CD8-positive, alpha-beta memory T cell (primary cell): ENCODE data around the gene TMEM88. TPM values are rescaled to one million over a fixed set of nuclear protein-coding genes. Genes with fewer than 3 reads are reported as not detected.
A peak's percentile ranks its signal among the peaks of the same experiment; 100 is the strongest.

Experiments used
- CTCF ChIA-PET: fragments of 350-600 bp; sonication (Branson Sonifier 250); formaldehyde crosslinking; loops from one replicate; lab custom pipeline; 2021; ENCODE audit warnings: antibody characterized with exemption; lab: Charles Lee
- POLR2A ChIA-PET: fragments of 350-600 bp; sonication (Branson Sonifier 250); formaldehyde crosslinking; loops from one replicate; lab custom pipeline; 2021; ENCODE audit warnings: antibody characterized with exemption; lab: Charles Lee
- DNase-seq, 5 donors: peaks; one replicate each; pipeline versions ENCODE4 v3.0.0 to v3.0.0-alpha.2; 2020 to 2022; ENCODE audit warnings: mixed read lengths in 1 of 5
- H3K27ac ChIP-seq: one replicate; pipeline ENCODE4 v1.7.0; 2013; ENCODE audit warnings: low read depth, mild to moderate bottlenecking, low read length, moderate library complexity
- H3K27me3 ChIP-seq: 2 replicates; pipeline ENCODE4 v1.7.0; 2013; ENCODE audit warnings: low read length, mild to moderate bottlenecking; ENCODE audit not compliant: insufficient read depth, poor library complexity, severe bottlenecking
- H3K36me3 ChIP-seq: 2 replicates; pipeline ENCODE4 v1.7.0; 2013; ENCODE audit warnings: mild to moderate bottlenecking, low read length, moderate library complexity; ENCODE audit not compliant: insufficient read depth
- H3K4me1 ChIP-seq: 2 replicates; pipeline ENCODE4 v1.7.0; 2013; ENCODE audit warnings: mild to moderate bottlenecking, low read length, moderate library complexity; ENCODE audit not compliant: insufficient read depth
- H3K4me3 ChIP-seq: 2 replicates; pipeline ENCODE4 v1.7.0; 2013; ENCODE audit warnings: mild to moderate bottlenecking, low read length
- H3K9me3 ChIP-seq: 2 replicates; pipeline ENCODE4 v1.7.0; 2013; ENCODE audit warnings: mild to moderate bottlenecking, low read length
- H3K27ac Mint-ChIP-seq, 8 donors: one replicate each; pipeline ENCODE4 v1.8.0; 2020 to 2021; ENCODE audit warnings: mixed read lengths in 8 of 8, mild to moderate bottlenecking in 6 of 8, inconsistent platforms in 3 of 8, moderate library complexity in 3 of 8
- H3K27me3 Mint-ChIP-seq, 2 donors: one replicate each; pipeline ENCODE4 v1.8.0; 2020 to 2021; ENCODE audit warnings: mixed read lengths in 2 of 2, mild to moderate bottlenecking in 1 of 2, moderate library complexity in 1 of 2
- H3K36me3 Mint-ChIP-seq, 3 donors: one replicate each; pipeline ENCODE4 v1.8.0; 2020 to 2021; ENCODE audit warnings: mixed read lengths in 3 of 3, inconsistent platforms in 1 of 3, mild to moderate bottlenecking in 1 of 3
- H3K4me1 Mint-ChIP-seq, 3 donors: one replicate each; pipeline ENCODE4 v1.8.0; 2020 to 2021; ENCODE audit warnings: mixed read lengths in 3 of 3, inconsistent platforms in 1 of 3, mild to moderate bottlenecking in 1 of 3
- H3K4me3 Mint-ChIP-seq, 7 donors: one replicate each; pipeline ENCODE4 v1.8.0; 2020 to 2021; ENCODE audit warnings: mixed read lengths in 7 of 7, mild to moderate bottlenecking in 6 of 7, moderate library complexity in 4 of 7, inconsistent platforms in 2 of 7
- H3K9me3 Mint-ChIP-seq, 5 donors: one replicate each; pipeline ENCODE4 v1.8.0; 2020 to 2022; ENCODE audit warnings: mixed read lengths in 5 of 5, mild to moderate bottlenecking in 3 of 5, moderate library complexity in 2 of 5, inconsistent platforms in 1 of 5
- polyA plus RNA-seq: library from polyadenylated mRNA; unstranded; fragments of 300-500 nt; fragmentation: Illumina TruSeq; gene quantifications from one replicate; pipeline ENCODE4 v1.2.3, GENCODE V29; 2021
- total RNA-seq, 2 experiments: library from RNA; stranded (reverse); gene quantifications; one replicate each; pipeline ENCODE4 v1.2.3, GENCODE V29; 2021

Gene TMEM88
- total and polyA plus RNA-seq, 3 experiments from 2014 or later: 5.3 to 5.5 TPM; not detected in 1

DNA sequence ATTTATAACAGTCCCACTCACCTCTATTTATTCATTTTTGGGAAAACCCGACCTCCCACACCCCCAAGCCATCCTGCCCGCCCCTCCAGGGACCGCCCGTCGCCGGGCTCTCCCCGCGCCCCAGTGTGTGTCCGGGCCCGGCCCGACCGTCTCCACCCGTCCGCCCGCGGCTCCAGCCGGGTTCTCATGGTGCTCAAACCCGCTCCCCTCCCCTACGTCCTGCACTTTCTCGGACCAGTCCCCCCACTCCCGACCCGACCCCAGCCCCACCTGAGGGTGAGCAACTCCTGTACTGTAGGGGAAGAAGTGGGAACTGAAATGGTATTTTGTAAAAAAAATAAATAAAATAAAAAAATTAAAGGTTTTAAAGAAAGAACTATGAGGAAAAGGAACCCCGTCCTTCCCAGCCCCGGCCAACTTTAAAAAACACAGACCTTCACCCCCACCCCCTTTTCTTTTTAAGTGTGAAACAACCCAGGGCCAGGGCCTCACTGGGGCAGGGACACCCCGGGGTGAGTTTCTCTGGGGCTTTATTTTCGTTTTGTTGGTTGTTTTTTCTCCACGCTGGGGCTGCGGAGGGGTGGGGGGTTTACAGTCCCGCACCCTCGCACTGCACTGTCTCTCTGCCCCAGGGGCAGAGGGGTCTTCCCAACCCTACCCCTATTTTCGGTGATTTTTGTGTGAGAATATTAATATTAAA lies 638 bp upstream of the TMEM88 start:
- CTCF ChIA-PET: no interaction called here
- Mint-ChIP-seq H3K4me3 (peak overlapping the region in 2 of 7 donors; percentile 29 to 42), H3K9me3 (no peaks in the 10 kb centered on the region), H3K27me3 (peaks cover 0 to 2% of the 10 kb centered on the region in 2 donors), H3K36me3 (peaks cover 0 to 48% (median 2%) of the 10 kb centered on the region in 3 donors), H3K4me1 (peaks cover 11 to 32% (median 12%) of the 10 kb centered on the region in 3 donors), H3K27ac (peak overlapping the region in 1 of 8 donors; percentile 65)
- H3K9me3 ChIP-seq: no peaks in the 10 kb centered on the region
- peak in 1 of 5 donors; percentile 53 for DNase-seq
- no peaks in the 10 kb centered on the region for H3K27me3 ChIP-seq
- peaks cover 4% of the 10 kb centered on the region for H3K36me3 ChIP-seq
- no peak overlapping the region for H3K4me3 ChIP-seq
- POLR2A ChIA-PET: no interaction called here
- H3K4me1 ChIP-seq: peaks cover 38% of the 10 kb centered on the region
- H3K27ac ChIP-seq: no peak overlapping the region

DNA sequence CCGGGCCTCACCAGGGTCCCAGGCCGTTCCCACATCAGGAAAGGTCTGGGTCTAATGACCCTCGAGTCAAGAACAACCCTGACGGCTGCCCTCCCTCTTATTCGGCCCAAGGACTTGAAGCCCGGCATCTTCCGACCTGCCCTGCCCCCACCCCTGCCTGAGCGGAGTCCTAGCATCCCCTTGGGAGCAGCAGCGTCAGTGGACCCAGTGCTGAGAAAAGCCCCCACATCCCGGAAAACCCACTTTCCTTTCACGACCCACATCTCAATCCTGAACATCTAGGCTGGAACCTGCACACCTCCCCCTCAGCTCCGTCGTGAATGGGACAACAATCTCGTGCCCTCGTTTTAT lies 769 bp downstream of the TMEM88 start:
- Histone ChIP-seq H3K4me1 (peaks cover 37% of the 10 kb centered on the region), H3K27me3 (no peaks in the 10 kb centered on the region), H3K36me3 (peaks cover 4% of the 10 kb centered on the region), H3K9me3 (no peaks in the 10 kb centered on the region), H3K4me3 (no peak overlapping the region), H3K27ac (no peak overlapping the region)
- Mint-ChIP-seq H3K4me1 (peaks cover 11 to 21% (median 16%) of the 10 kb centered on the region in 3 donors), H3K4me3 (peak overlapping the region in 1 of 7 donors; percentile 54), H3K36me3 (peaks cover 0 to 39% (median 2%) of the 10 kb centered on the region in 3 donors), H3K27ac (peak overlapping the region in 2 of 8 donors; percentile 64 to 73), H3K9me3 (no peaks in the 10 kb centered on the region), H3K27me3 (peaks cover 0 to 2% of the 10 kb centered on the region in 2 donors)
- CTCF ChIA-PET: interaction anchor here (1.2 to 2.6 kb wide), 2 partner anchors 12 to 21 kb away, joined by 3 to 28 read pairs; partner anchors contain the start of gene KDM6B
- POLR2A ChIA-PET: interaction anchor here (2.4 to 3.1 kb wide), 3 partner anchors 11 to 19 kb away, joined by 10 to 46 read pairs (median 15); no protein-coding TSS in a partner anchor
- DNase-seq: peak in 1 of 5 donors; percentile 59

DNA sequence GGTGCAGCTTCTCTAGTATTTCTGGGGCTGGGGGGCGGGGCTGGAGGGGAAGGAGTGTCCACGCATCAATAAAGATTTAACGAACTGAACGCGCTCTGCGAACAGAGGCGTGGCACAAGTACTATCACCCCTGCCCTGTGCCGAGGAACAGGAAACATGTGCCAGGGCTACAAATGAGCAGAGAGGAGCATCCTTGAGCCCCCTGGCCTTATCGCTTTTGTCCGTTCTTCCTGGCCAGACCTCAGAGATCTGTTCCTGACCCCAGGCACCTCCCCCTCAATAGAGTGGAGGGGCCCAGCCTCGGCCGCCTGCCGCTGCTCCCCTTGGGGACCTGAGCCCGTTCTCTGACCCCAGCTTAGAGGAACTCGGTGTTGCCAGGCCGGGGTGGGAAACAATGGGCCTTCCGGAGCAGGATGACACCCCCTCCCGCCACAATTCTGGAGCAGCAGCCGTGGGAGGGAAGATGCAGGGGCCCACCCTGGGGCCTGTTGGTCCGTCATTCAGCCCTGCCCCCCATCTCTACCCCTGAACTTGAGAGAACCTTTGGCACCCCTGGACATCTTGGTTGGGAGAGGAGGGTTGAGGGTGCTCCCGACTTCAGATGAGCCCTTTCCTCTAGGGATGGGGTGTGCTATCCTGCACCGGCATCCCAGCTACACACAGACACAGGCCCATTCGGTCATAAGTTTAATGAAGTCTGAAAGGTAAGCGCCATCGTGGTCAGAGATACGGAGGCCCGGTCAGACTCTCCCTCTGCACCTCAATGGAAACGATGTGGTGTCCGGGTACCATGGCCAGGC lies 1.3 kb downstream of the TMEM88 start:
- CTCF ChIA-PET: interaction anchor here (0.7 to 2.6 kb wide), 7 partner anchors 9 to 186 kb away, joined by 3 to 28 read pairs (median 4); partner anchors contain the start of gene KDM6B
- Mint-ChIP-seq H3K27ac (peak overlapping the region in 2 of 8 donors; percentile 57 to 73), H3K36me3 (peaks cover 0 to 37% (median 2%) of the 10 kb centered on the region in 3 donors), H3K27me3 (peaks cover 0 to 2% of the 10 kb centered on the region in 2 donors), H3K9me3 (no peaks in the 10 kb centered on the region), H3K4me3 (no peak overlapping the region), H3K4me1 (peaks cover 11 to 16% (median 11%) of the 10 kb centered on the region in 3 donors)
- Histone ChIP-seq H3K4me1 (peaks cover 32% of the 10 kb centered on the region), H3K9me3 (no peaks in the 10 kb centered on the region), H3K4me3 (peak overlapping the region; percentile 79), H3K36me3 (peaks cover under 1% of the 10 kb centered on the region), H3K27me3 (no peaks in the 10 kb centered on the region), H3K27ac (peak overlapping the region; percentile 81)
- POLR2A ChIA-PET: interaction anchor here (1.0 to 3.1 kb wide), 12 partner anchors 11 to 169 kb away, joined by 3 to 46 read pairs (median 7); partner anchors contain the start of genes KDM6B, RNF227, TP53 and TRAPPC1
- peak in 3 of 5 donors; percentile 10 to 54 (median 21) for DNase-seq

DNA sequence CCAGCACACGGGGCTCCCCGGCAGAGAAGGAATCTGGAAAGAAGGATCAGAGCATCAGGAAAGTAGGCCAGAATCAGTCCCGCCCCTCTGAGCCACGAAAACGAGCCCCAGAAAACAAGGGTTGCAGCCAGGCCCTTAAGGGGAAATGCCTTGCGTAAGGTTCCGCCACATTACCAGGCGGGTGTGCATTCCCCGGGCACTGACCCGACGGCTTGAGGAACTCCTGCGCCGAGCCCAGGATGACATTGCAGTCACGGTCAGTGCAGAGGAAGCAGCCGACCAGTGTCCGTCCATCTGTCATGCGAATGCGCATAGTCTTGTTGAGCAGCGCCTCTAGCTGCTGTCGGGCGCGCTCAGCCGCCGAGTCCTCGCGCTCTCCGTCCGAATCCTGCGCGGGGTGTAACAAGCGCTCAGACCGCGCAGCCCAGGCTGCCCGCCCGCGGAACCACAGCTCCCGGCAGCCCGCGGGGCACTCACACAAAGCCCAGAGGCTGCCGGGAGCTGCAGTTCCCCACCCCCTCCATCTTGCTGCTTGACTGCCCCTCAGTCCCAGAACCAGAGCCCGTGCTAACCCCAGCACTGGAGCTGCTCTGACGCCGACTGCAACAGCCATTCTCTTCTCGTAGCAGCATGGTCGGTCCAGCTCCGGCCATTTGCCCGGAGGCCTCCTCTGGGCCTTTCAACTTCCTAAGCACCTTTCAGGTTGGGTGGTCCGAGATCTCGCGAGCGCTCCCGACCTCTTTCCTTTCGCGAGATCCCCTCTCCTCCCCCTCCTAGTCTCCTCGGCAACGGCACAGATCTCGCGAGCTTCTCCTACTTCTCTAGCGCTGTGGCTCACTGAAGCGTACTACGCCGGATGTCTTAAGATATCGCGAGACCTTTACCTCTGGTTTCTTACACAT lies 2.2 kb downstream of the TMEM88 start, which contains the start of gene NAA38:
Gene NAA38 (minus strand): TSS at position 749 of the 902 bp plus-strand sequence. CDS start 96 bp downstream, at position 653.
- H3K4me1 ChIP-seq: peaks cover 25% of the 10 kb centered on the region
- no peaks in the 10 kb centered on the region for H3K36me3 ChIP-seq
- no peaks in the 10 kb centered on the region for H3K27me3 ChIP-seq
- peak within 1 kb of the TSS; percentile 81 for H3K27ac ChIP-seq
- peak within 1 kb of the TSS; percentile 79 for H3K4me3 ChIP-seq
- CTCF ChIA-PET: interaction anchor here (0.7 to 2.6 kb wide), 13 partner anchors 8 to 185 kb away, joined by 3 to 28 read pairs (median 4); partner anchors contain the start of gene KDM6B
- Mint-ChIP-seq H3K27ac (no peak within 1 kb of the TSS), H3K4me3 (no peak within 1 kb of the TSS), H3K9me3 (no peaks in the 10 kb centered on the region), H3K36me3 (peaks cover 0 to 28% (median 2%) of the 10 kb centered on the region in 3 donors), H3K27me3 (no peaks in the 10 kb centered on the region), H3K4me1 (peaks cover 5 to 7% (median 5%) of the 10 kb centered on the region in 3 donors)
- POLR2A ChIA-PET: interaction anchor here (0.7 to 3.1 kb wide), 17 partner anchors 9 to 170 kb away, joined by 3 to 46 read pairs (median 5); partner anchors contain the start of genes KDM6B, RNF227, TP53 and TRAPPC1
- peak; percentile 89 to 98 (median 97) for DNase-seq
- H3K9me3 ChIP-seq: no peaks in the 10 kb centered on the region

DNA sequence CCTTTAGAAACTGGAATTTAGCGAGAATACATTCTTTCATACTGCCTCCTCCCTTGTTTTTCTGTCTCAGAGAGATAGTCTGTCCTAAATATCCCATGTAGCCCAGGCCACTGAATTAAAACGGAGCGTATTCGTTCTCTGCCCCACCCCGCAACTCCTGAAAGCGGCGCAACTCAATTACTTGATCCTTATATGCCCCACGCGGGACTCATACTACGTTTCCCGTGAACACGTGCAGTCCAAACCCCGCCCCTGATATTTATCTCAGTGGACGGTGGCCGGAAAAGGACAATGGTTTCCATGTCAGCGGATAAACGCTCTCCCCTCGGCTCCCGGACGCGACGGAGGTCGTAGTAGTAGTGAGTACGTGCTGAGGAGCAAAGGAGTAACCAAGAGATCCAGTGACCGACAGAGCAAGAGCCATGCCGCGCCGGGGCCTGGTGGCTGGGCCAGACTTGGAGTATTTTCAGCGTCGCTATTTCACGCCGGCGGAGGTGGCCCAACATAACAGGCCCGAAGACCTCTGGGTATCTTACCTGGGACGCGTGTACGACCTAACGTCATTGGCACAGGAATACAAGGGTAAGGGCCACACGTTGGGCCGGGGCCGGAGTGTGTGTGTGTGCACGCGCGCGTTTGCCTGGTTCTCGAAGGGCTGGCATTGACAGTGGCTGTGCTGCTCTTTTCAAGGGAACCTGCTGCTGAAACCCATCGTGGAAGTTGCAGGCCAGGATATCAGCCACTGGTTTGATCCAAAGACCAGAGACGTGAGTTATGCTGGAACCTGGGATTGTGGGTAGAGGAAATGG lies 3.1 kb downstream of the TMEM88 start, which contains the start of gene CYB5D1:
Gene CYB5D1 (plus strand): TSS at position 291 of the 809 bp plus-strand sequence. CDS start 132 bp downstream, at position 423.
- no peaks in the 10 kb centered on the region for H3K36me3 ChIP-seq

DNA sequence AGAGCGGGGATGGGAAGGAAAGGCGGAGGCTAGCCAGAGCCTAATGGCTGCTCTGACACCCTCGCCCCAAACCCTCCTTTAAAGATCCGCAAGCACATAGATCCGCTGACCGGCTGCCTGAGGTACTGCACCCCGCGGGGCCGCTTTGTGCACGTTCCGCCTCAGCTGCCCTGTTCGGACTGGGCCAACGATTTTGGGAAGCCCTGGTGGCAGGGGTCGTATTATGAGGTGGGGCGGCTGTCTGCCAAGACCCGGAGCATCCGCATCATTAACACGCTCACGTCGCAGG lies 3.6 kb downstream of the TMEM88 start:
- POLR2A ChIA-PET: no interaction called here
- H3K27me3 Mint-ChIP-seq: no peaks in the 10 kb centered on the region

More for the DNA sequence above, 3.1 kb downstream of the TMEM88 start, which contains the start of gene CYB5D1:
- H3K4me3 Mint-ChIP-seq: peak within 1 kb of the TSS in 1 of 7 donors; percentile 49
- H3K36me3 Mint-ChIP-seq: peaks cover 0 to 22% (median 2%) of the 10 kb centered on the region in 3 donors
- peak; percentile 76 to 95 (median 93) for DNase-seq
- POLR2A ChIA-PET: interaction anchor here (0.7 to 3.1 kb wide), 16 partner anchors 10 to 171 kb away, joined by 3 to 46 read pairs (median 6); partner anchors contain the start of genes KDM6B, RNF227, TP53 and TRAPPC1
- Histone ChIP-seq H3K4me1 (peaks cover 21% of the 10 kb centered on the region), H3K9me3 (no peaks in the 10 kb centered on the region), H3K27me3 (no peaks in the 10 kb centered on the region), H3K27ac (peak within 1 kb of the TSS; percentile 81), H3K4me3 (peak within 1 kb of the TSS; percentile 79)
- H3K4me1 Mint-ChIP-seq: peaks cover 5 to 7% (median 7%) of the 10 kb centered on the region in 3 donors
- peak within 1 kb of the TSS in 2 of 8 donors; percentile 54 to 76 for H3K27ac Mint-ChIP-seq
- H3K27me3 Mint-ChIP-seq: no peaks in the 10 kb centered on the region
- CTCF ChIA-PET: interaction anchor here (0.7 to 2.6 kb wide), 11 partner anchors 13 to 184 kb away, joined by 3 to 28 read pairs (median 4); partner anchors contain the start of gene KDM6B
- no peaks in the 10 kb centered on the region for H3K9me3 Mint-ChIP-seq

More for the DNA sequence above, 3.6 kb downstream of the TMEM88 start:
- DNase-seq: peak in 2 of 5 donors; percentile 7 to 57
- no peaks in the 10 kb centered on the region for H3K9me3 Mint-ChIP-seq
- Histone ChIP-seq H3K27me3 (no peaks in the 10 kb centered on the region), H3K36me3 (no peaks in the 10 kb centered on the region), H3K4me1 (peaks cover 21% of the 10 kb centered on the region), H3K27ac (peak overlapping the region; percentile 81), H3K4me3 (peak overlapping the region; percentile 79), H3K9me3 (no peaks in the 10 kb centered on the region)
- no peak overlapping the region for H3K4me3 Mint-ChIP-seq
- H3K27ac Mint-ChIP-seq: peak overlapping the region in 2 of 8 donors; percentile 54 to 76
- peaks cover 0 to 20% (median 2%) of the 10 kb centered on the region in 3 donors for H3K36me3 Mint-ChIP-seq
- peaks cover 5 to 10% (median 7%) of the 10 kb centered on the region in 3 donors for H3K4me1 Mint-ChIP-seq
- CTCF ChIA-PET: interaction anchor here (1.9 to 14.1 kb wide), 2 partner anchors 12 to 130 kb away, joined by 4 to 175 read pairs; no protein-coding TSS in a partner anchor
